Neural crest cell (in vitro differentiated cells): ENCODE measurements around the gene GMCL2. TPM values are rescaled to one million over a fixed set of nuclear protein-coding genes. Genes with fewer than 3 reads are reported as not detected.

Experiments
- DNase-seq: peaks from one replicate; pipeline ENCODE4 v3.0.0; 2021; ENCODE audit warnings: low read depth, mixed read lengths, low spot score
- H3K27ac Mint-ChIP-seq: one replicate; pipeline ENCODE4 v1.8.0; 2021; ENCODE audit warnings: mild to moderate bottlenecking, mixed read lengths; ENCODE audit not compliant: unreplicated experiment
- H3K27me3 Mint-ChIP-seq: 2 replicates; pipeline ENCODE4 v1.8.0; 2021; ENCODE audit warnings: low read depth, mild to moderate bottlenecking, mixed read lengths
- H3K36me3 Mint-ChIP-seq: 2 replicates; pipeline ENCODE4 v1.8.0; 2021; ENCODE audit warnings: low read depth, mild to moderate bottlenecking, mixed read lengths
- H3K4me1 Mint-ChIP-seq: 2 replicates; pipeline ENCODE4 v1.8.0; 2021; ENCODE audit warnings: mixed read lengths
- H3K4me3 Mint-ChIP-seq: one replicate; pipeline ENCODE4 v1.8.0; 2021; ENCODE audit warnings: mild to moderate bottlenecking, mixed read lengths
- H3K9me3 Mint-ChIP-seq: 2 replicates; pipeline ENCODE4 v1.8.0; 2021; ENCODE audit warnings: mixed read lengths
- total RNA-seq: library from RNA; stranded (reverse); gene quantifications from 2 replicates; pipeline ENCODE4 v1.2.1, GENCODE V29; 2021
- TF ChIP-seq, protein P1 (sequence below): fragments of 200-600 bp; sonication (generic); conservative IDR thresholded peaks from 2 replicates; pipeline ENCODE4 v1.5.0; 2021; ENCODE audit warnings: antibody characterized with exemption, mild to moderate bottlenecking

GMCL2 gene
- total RNA-seq, 1 donor from 2014 or later = not detected

DNA sequence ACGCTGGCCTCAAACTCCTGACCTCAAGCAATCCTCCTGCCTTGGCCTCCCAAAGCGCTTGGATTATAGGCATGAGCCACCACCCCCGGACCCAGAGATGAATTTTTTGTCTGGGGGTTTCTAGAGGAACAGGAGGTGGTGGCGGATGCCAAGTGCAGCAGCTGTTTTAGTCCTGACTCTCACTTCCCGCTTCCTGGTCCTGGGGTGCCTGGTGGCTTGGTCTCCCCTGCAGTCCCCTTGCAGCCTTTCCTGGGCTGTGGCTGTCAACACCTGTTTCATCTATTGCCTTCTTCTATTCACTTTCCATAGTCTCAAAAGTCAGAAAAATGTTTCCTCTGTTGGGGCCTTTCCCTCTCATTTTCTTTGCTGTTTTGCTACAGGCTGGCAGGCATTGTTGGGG, 27.0 kb downstream of the GMCL2 start:
- no peak for DNase-seq
- TF ChIP-seq, protein P1, sequence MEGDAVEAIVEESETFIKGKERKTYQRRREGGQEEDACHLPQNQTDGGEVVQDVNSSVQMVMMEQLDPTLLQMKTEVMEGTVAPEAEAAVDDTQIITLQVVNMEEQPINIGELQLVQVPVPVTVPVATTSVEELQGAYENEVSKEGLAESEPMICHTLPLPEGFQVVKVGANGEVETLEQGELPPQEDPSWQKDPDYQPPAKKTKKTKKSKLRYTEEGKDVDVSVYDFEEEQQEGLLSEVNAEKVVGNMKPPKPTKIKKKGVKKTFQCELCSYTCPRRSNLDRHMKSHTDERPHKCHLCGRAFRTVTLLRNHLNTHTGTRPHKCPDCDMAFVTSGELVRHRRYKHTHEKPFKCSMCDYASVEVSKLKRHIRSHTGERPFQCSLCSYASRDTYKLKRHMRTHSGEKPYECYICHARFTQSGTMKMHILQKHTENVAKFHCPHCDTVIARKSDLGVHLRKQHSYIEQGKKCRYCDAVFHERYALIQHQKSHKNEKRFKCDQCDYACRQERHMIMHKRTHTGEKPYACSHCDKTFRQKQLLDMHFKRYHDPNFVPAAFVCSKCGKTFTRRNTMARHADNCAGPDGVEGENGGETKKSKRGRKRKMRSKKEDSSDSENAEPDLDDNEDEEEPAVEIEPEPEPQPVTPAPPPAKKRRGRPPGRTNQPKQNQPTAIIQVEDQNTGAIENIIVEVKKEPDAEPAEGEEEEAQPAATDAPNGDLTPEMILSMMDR = no peak
- Mint-ChIP-seq H3K36me3 (no peaks in the 10 kb centered on the region), H3K27me3 (peaks cover 22% of the 10 kb centered on the region), H3K9me3 (no peaks in the 10 kb centered on the region), H3K4me3 (no peak overlapping the region), H3K4me1 (peaks cover 10% of the 10 kb centered on the region), H3K27ac (no peak overlapping the region)

DNA sequence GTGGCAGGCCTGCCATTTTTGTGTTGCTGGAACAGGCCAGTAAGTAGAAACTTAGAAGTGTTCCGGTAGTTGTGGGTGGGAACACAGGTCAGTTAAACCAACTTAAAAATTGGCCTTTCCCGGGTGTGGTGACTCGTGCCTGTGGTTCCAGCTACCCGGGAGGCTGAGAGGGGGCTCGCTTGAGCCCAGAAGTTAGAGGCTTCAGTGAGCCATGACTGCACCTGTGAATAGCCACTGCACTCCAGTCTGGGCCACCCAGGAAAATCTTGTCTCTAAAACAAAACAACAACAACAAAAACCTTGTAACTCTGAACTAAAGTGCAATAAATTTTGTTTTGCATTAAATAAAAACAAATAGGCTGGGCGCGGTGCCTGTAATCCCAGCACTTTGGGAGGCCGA, 32.1 kb downstream of the GMCL2 start:
- Mint-ChIP-seq H3K4me1 (peaks cover 22% of the 10 kb centered on the region), H3K36me3 (peaks cover 5% of the 10 kb centered on the region), H3K27ac (no peak overlapping the region), H3K9me3 (no peaks in the 10 kb centered on the region), H3K27me3 (peaks cover 7% of the 10 kb centered on the region), H3K4me3 (no peak overlapping the region)
- DNase-seq = no peak
- TF ChIP-seq, protein P1 = no peak

DNA sequence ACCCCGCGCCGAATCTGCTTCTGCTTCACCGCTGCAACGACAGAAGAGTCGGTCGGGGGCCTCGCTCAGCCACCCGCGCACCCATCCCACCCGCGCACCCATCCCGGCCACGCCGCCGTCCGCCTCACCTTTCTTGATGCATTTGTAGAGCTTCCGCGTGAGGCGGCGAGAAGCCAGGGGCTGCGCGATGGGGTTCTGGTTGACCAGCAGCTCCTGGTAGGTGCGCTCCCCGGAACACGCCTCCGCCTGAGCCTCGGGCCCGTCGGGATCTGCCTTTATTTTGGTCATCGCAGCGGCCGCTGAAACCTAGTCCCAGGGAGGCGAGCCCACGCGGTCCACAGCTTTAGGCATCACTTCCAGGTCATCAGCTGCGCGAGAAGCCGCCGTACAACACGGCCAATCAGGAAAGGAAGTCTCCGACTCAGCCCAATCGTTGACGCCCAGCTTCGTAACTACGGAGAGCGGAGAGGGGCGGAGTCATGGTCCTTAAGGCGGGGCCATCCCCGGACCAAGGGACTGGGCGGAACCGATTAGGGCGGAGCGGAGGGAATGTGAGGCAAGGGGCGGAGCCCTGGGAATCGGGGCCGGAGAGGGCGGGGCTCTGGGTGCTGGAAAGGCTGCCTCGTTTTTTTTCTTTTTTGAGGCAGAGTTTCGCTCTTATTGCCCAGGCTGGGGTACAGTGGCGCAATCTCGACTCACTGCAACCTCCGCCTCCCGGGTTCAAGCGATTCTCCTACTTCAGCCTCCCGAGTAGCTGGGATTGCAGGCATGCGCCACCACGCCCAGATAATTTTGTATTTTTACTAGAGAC, 33.4 kb downstream of the GMCL2 start, which contains the start of gene NHP2:
Gene NHP2, minus strand, starts transcription at position 356 of the 811 bp plus-strand sequence. Its CDS starts 68 bp downstream, at position 288.
- Mint-ChIP-seq H3K27ac (peak within 1 kb of the TSS; percentile 85), H3K4me3 (peak within 1 kb of the TSS; percentile 95), H3K27me3 (peaks cover 5% of the 10 kb centered on the region), H3K4me1 (peaks cover 22% of the 10 kb centered on the region), H3K9me3 (no peaks in the 10 kb centered on the region), H3K36me3 (peaks cover 5% of the 10 kb centered on the region)
- peak; percentile 98 for DNase-seq
- TF ChIP-seq, protein P1 = no peak

DNA sequence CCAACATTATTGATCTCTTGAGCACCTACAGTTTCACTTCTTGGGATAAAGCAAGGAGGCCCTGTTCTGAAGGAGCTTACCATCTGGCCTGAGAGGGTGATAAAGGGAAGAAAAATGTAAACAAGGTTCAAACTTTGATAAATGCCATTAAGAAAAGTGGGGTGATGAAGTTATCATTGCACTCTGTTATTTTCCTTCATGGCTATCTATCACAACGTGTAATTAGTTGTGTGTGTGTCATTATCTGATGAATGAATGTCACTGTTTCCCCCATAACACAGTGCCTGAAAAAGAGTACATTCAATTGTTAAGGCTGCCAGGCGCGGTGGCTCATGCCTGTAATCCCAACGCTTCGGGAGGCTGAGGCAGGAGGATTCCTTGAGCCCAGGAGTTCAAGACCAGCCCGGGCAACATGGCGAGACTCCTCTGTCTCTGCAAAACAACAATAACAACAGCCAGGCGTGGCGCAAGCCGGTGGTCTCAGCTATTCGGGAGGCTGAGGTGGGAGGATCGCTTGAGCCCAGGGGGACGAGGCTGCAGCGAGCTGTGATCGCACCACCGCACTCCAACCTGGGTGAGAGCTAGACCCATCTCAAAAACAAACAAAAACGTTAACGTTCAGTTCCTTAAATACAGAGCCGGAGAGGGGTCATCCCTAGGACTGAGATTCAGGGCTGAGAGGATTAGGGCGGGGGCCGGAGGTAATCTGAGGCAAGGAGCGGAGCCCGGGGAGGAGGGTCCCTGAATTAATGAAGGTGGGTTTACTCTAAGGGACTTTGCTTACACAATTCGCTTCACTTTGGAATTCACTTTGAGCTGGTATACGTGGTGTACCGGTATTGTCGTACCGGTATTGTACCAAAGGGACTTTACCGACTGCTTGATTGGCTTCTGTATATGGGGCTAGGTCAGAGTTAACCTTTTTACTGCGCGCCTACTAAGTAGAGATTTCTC, 34.4 kb downstream of the GMCL2 start:
- Mint-ChIP-seq H3K4me1 (peaks cover 22% of the 10 kb centered on the region), H3K9me3 (no peaks in the 10 kb centered on the region), H3K36me3 (peaks cover 5% of the 10 kb centered on the region), H3K27ac (peak overlapping the region; percentile 85), H3K4me3 (peak overlapping the region; percentile 95), H3K27me3 (peaks cover 5% of the 10 kb centered on the region)
- DNase-seq = no peak
- TF ChIP-seq, protein P1 = no peak

DNA sequence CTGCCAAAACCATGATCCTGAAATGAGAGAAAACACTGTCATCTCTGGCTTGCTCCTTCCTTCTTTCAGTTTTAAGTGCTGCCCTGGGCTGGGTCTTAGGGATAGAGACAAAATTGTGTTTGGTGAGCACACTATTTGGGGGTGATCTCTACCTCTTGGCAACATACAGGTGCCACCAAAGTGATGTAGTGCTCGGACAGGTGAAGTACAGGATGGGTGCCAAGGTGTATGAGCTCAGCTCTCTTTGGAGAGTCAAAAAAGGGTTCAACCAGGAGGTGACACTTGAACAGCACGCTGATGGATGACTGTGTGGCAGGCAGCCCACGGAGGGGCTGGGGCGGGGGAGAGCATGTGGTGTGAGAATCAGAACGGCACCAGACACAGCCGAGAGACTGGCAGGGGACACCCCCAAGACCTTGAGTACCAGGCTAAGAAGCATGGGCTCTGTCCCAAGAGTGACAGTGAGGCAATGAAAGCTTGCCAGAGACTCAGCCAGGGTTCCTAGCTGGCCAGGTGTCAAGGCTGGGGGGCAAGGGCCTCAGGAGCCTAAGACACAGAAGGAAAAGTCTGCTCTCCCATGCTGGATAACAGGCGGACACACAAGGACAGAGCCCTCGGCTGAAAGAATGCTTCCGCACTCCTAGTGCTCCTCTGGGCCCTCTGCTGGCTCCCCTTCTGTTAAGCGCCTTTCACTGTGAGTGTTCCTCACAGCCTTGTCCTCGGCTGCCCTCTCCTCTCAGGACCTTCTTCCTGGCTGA, 36.0 kb downstream of the GMCL2 start:
- Mint-ChIP-seq H3K36me3 (peaks cover 9% of the 10 kb centered on the region), H3K27me3 (peaks cover 5% of the 10 kb centered on the region), H3K4me3 (peak overlapping the region; percentile 95), H3K9me3 (no peaks in the 10 kb centered on the region), H3K4me1 (peaks cover 22% of the 10 kb centered on the region), H3K27ac (no peak overlapping the region)
- TF ChIP-seq, protein P1 = no peak
- DNase-seq = no peak
